HG03432 (cell line): ENCODE data around the gene CALML4.
A peak's percentile ranks its signal among the peaks of the same experiment; 100 is the strongest.
"Not testable (repeated sequence)": the region's sequence is repeated elsewhere in the genome, so short reads cannot be mapped to it uniquely, and the experiment has no call there.

Experiments
- ATAC-seq: cut with Tn5 transposase; IDR thresholded peaks from one replicate; pipeline ENCODE4 v1.9.1; 2021; ENCODE audit warnings: mild to moderate bottlenecking, moderate library complexity; ENCODE audit not compliant: unreplicated experiment

CALML4 gene, protein sequence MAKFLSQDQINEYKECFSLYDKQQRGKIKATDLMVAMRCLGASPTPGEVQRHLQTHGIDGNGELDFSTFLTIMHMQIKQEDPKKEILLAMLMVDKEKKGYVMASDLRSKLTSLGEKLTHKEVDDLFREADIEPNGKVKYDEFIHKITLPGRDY

DNA sequence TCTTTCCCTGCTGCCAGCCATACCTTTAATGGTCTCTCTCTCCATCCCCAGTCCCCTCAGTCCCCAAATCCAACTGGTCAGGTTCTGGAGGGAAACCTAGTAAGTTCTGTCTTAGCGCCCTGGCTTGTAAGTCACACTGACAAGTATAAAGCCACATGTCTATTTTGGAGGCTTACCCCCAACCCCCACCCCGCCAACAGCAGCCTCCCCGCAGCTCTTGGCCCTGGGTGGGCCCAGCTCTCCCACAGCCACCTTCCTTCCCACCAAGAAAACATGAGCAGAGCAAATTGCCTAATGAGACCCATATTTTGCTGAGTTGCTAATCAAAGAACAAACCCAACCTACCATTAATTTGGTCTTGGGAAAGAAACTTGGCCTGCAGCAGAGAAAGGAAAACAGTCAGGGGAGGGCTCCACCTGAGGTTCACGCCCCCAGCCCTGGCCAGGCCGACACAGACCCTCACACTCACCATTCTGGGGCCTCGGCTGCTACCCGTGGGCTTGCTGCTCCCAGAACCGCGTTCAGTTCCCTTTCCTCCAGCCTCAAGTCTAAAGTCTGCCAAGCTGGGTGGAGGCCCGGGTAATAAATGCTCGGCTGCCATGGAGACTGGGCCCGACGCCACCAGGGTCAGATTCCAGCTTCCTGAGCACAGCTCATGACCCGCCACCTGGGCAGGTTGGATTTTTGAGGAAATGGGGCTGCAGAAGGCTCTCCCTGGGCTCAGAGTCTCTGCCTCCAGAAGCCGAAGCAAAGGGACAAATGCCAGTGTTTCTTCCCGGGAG lies at the start of gene CALML4:
CALML4 (minus strand) TSS at position 557 of the 782 bp plus-strand sequence; CDS start at position 472, 85 bp downstream.
- ATAC-seq = no peak

DNA sequence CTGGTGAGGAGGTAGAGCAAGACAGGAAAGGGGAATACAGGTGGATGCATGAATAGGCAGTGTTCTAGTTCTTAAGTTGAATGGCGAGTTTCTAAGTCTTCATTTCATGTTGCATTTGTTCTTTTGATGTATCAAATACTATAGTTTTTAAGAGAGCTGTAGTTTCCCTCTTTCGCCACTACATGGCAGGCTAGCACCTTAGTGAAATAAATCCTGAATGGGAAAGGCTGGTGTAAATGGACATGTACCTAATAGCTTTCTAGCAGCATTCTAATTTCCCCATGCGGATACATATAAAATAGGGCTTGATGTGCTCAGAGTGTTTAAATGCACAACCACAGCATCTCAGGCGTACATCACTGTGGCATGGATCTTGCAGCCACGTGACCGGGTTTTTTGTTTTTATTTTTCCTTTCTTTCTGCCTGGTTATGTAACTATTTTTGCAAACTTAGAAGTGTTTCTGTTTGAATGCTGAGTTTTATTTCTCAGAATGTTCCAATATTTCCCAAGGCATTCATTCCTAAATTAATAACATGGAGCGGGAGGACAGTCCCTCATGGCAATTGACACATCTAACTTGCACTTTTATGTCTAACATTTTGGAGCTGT lies 47.9 kb upstream of the CALML4 start:
- no peak for ATAC-seq

DNA sequence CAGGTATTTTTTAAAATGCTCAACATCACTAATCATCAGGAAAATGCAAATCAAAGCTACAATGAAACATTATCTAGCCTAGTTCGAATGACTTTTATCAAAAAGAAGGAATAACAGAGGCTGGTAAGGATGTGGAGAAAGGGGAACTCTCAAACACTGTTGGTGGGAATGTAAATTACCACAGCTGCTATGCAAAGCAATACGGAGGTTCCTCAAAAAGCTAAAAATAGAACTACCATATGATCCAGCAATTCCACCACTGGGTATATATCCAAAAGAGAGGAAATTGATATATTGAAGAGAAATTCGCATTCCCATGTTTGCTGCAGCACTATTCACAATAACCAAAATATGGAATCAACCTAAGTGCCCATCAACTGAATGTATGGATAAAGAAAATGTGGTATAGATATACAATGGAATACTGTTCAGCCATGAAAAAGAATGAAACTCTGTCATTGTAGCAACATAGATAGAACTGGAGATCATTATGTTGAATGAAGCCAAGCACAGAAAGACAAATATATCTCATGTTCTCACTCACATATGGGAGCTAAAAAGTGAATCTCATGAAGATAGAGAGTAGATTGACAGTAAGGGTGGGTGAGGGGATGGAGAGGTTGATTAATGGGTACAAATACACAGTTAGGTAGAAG lies 44.1 kb upstream of the CALML4 start:
- ATAC-seq = no peak

DNA sequence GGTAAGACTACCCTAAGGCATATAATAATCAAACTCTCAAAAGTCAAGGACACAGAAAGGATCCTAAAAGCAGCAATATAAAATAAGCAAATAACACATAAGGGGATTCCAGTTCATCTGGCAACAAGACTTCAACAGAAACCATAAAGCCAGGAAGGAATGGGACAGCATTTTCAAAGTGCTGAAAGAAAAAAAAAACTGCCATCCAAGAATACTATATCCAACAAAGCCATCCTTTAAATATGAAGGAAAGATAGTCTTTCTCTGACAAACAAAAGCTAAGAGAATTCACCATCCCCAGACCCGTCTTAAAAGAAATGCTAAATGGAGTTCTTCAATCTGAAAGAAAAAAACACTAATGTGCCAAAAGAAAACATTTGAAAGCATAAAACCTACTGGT lies 39.1 kb upstream of the CALML4 start:
- ATAC-seq = no peak

DNA sequence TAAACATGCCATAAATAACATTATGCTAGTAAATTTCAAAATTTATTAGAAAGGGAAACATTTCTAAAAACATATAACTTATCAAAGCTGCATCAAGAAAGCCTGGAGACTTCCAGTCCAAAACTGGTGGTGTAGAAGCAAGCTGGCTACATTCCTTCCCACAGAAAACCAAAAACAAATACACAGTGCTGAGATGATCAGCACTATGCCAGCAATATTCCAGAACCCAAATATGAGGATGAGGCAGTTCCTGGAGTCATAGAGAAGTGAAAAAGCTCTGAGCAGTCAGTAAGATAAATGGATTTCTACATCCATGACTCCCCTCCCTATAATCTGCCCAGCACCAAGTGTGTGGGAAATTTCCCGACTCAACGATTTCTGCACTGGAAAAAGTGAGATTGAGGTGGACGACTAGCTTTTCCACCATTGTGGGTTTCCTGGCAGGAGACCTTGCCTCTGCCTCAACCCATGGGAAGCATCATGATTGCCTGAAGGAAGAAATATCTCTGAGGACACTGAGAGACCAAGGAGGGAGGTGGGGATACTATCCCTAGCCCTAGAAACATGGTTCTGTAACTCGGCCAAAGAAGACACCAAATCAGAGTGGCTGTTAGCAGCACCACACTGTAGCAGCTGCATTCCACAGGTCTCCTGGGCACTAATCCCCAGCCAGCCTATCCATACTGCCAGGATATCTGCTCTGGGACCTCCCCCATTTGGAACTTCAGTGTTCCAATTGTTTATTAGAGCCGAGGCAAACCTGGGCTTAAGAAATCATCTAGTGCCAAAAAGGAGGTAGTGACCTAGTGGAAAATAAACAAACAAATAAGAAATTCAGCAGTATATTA lies 36.2 kb upstream of the CALML4 start:
- no peak for ATAC-seq

DNA sequence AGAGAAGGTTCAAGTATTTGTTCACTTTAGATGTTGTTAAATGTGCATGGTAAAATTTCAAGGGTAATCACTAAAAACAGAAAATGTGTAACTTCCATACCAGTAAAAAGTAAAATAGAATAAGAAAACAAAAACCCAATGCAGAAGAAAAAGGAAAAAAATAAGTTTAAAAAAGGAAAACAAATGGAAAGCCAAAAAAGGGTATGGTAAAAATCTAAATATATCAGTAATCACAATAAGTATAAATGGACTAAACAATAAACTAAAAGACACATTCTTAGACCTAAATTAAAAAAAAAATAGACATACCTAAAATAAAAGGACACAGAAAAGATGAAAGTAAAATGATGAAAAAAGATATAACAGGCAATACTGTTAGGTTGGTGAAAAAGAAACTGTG lies 33.9 kb upstream of the CALML4 start:
- no peak for ATAC-seq

DNA sequence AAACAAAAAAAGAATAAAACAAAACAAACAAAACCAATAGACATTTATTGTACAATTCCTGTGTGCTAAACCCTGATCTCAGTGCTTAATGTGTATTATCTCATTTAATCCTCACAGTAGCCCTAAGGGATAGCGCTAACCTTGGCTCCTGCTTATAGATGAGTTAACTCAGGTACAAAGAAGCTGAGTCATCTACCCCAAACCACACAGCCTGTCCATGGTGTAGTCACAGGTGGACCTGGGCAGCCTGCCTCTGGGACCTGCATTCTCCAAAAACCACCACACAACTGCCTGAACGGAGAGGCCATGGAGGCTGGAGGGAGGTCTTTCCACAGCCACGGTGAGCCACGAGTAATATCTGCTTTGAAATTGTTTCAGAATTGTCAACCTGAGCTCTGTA lies 29.9 kb upstream of the CALML4 start:
- ATAC-seq = no peak

DNA sequence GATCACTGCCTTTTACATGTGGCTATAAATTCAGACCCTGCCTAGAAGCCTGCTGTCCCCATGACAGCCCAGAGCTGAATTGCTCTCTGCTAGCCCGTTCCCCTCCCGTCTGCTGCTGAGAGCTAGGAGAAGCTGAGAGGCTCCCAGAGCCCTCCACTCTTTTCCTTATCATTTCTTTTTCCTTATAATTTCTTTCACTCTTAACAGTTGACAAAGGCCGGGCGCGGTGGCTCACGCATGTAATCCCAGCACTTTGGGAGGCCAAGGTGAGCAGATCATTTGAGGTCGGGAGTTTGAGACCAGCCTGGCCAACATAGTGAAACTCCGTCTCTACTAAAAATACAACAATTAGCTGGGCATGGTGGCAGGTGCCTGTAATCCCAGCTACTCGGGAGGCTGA lies 29.4 kb upstream of the CALML4 start:
- ATAC-seq = not testable (repeated sequence)

DNA sequence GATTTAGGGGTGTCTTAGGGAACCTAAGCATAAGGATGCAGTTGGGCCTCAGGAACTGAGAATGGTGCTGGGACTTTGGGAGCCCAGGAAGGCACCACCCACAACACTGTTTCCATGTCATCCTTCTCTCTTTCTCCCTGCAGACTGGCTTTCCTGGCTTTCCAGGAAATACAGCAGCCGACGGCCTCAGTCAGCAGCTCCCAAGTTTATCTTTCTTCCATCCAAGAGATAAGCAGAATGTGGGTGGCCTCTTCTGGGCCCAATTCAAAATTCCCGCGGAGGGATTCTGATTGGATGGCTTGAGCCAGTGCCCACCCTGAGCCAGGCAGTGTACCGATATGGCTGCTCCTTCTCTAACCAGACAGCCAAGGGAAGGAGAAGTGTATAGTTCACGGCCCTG lies 28.9 kb upstream of the CALML4 start:
- no peak for ATAC-seq

DNA sequence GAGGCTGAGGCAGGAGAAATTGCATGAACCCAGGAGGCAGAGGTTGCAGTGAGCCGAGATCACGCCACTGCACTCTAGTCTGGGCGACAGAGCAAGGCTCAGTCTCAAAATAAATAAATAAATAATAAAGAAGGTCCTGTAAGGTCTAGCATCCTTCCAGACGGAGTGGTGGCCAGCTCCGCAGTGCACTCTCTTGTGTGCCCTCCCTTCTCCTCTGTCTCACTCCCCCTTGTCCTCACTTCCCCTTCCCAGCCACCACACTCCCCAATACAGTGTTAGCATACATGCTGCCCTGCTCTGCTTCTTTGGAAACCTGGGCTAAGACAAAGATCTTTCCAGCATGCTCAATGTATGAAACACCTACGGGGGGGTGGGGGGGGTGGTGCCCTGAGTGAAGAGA lies 27.8 kb upstream of the CALML4 start:
- no peak for ATAC-seq

DNA sequence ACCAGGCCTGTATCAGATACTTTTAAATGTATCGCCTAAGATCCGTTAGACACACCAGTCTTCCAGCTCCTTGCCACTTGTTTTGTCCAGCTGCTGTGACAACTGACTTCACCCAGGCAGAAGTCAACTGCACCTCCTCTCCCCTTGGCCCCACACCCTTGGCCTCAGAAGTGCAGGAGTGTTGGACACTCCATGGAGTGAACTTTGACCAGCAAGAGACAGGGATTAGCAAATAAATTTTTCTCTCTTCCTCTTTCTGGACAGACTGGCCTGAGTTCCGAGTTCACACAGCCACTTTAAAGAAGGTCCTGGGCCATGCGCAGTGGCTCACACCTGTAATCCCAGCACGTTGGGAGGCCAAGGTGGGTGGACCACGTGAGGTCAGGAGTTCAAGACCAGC lies 27.3 kb upstream of the CALML4 start:
- no peak for ATAC-seq

DNA sequence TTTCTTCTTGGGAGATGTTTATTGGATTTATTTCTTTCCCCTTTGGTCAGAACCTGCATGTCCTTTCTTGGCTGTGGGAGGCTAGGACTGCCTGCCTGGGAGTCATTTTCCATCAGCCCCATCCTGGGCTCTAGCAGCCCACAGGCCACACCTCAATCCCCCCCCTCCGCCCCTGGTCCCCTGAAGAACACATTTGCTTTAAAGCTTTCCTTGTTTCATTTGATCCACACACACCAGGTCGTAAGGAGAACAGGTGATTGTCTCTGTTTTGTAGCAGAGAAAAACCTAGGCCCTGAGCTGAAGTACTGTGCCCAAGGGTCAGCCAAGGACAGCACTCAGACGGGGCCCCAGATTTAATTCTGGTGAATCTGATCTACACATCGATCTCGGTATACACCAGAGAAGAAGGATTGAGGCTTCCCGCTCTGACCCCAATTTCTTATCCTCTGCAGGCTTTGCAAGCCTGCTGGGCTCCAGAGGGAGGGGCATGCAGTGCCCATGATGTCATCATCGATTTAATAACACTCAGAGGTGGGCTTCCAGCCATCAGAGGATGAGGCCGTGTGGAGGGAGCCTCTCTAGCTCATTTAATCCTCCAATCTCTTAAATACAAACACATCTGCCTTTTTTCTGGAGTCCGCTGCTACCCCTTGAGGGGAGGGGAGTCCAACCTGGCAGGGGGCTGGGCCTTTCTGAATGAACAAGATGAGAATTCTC lies 26.1 kb upstream of the CALML4 start:
- ATAC-seq = no peak

DNA sequence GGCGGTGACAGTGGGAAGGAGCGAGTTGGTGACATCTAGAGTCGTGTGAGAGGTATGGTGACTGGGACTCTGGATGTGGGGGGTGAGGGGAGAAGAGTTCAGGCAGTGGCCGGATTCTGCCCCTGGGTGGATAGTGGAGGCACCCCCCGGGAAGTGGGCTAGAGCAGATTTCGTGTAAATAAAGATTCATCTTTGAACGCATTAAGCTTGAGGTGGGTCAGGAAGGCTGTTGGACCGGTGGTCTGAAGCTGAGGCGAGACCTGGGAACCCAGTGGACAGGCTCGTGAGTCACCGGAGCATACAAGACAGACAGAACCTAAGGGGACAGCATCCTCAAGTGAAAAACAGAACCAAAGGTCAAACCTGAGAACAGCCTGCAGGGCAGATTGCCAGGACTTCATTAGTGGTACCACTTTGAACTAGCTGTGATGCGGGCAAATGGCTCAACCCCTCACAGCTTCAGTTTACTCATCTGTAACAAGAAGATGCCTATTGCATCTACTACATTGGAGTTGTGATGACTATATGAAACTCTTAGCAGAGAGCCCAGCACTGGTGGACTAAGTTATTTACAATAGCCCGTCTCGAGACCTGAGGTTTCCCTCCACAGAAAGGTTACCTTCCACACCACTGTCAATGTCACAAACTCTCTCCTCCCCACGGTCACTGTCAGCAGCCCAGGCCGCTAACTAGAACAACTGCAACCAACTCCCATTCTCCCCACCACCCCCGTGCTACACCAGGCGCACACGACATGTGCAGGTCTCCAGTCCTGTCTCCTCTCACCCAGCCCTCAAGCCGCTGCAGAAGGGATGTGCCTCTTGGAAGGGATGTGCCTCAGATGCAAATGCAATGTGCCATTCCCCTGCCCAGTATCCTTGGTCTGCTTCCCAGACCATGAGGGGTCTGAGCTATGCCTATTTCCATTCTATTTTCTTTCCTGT lies 25.3 kb upstream of the CALML4 start:
- peak; percentile 4 for ATAC-seq

DNA sequence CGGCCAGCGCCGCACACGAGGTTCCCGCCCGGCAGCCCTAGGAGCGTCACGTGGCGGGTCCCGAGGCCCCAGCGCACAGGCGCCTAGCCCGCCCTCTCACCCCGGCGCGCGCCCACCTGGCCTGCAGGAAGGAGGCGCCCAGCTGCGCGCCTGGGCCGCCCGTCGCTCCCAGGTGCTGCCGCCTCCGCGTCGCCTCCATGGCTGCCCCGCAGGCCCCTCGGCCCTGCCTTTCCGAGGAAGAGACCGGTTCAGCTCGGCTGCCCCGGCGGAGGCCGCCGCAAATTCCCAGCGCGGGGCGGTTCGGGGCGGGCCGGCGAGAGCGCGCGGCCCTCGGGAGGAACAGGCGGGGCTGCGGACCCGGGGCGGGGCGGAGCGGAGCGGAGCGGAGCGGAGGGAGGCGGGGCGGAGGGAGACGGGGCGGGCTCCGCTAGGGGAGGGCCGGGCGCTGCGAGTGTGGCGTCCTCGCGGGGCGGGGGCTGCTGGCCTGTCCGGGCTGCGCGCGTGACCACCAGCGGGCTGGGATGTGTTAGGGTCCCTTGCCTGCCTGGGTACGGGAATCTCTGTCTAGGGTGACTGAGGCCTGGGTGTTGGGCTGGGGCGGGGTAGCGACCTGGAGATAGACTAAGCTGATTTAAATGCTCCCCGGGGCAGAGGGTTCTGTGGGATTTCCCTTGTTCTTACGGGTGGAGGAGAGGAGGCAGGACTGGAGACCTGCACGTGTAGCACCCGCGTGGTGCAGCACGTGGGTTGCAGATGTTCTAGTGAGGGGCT lies 24.4 kb upstream of the CALML4 start, which contains the start of gene CLN6:
CLN6 (minus strand) TSS at position 343 of the 771 bp plus-strand sequence; CDS start at position 199, 144 bp downstream.
- ATAC-seq = peak; percentile 78

DNA sequence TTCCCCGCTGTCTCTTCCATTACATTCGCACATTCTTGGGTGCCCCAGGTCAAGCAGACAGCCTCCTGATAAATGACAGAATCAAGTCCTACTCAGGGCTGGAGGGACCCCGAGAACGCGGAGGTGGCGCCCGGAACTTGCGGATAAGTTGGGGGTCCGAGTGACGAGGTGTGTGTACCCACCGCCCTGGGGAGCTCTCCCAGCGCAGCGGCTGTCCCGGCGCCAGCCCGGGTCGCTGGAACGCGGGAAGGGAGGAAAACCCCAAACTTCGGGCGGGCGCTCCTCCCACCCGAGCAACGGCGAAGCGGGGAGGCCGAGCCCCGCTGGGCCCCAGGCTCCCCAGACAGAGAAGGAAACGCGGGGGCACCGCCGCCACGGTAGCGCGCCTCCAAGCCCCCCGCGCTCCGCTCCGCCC lies 23.8 kb upstream of the CALML4 start:
- ATAC-seq = no peak

DNA sequence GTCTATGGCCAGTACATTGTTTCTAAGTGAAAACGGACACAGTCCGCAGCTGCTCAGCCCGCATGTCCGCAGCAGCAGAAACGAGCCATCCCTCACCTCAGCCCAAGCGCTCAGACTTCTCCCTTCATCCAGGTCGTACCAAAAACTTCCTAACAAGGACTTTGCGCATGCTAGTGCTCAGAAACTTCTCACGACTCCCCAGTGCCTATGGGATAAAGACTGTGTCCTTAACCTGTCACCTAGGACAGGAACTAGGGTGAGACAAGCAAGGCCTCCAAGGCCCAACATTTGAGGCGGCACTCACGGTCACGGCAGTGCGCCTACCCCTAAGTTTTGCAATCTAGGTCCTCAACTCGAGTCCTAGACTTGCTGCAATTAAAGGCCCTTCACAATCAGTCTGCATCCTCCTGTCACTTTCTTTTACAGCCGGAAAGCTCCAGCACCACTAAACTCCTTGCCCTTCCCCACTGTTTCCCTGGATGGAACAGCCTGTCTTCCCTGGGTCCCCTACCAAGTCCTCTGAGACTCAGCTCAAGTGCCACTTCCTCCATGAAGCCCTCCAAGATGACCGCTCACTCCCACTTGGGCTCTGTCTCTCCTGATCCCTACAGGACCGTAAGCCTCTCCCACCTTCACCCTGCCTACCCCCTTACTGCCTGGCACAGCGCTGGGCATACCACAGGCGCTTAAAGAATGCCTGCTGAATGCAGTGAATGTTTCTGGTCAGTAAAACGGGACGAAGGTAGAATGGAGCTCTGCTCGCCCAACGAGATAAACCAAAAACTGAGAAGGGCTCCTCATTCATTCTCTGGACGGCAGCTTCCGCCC lies 23.2 kb upstream of the CALML4 start:
- ATAC-seq = no peak

DNA sequence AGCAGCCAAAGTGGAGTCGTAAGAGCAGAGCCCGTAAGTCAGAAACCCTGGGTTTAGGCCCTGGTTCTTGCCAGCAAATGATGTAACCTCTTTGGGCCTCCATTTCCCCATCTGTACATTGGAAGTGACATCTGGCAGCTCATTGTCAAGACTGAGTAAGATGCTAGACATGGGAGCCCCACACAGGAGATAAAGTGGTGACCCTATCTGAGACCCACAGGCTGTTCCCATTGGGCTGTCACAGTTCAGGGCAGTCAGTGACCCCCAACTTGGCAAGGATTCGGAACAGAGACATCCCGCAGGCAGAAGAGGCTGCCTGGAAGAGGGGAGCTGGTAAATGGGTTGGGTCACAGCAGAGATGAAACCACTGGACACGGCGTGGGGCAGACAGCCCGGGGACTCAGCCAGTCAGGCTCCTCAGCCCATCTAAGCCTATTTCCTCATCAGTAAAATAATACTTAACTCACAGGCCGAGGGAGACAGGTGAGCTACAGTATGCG lies 22.6 kb upstream of the CALML4 start:
- no peak for ATAC-seq
